ENCODE measurements around the gene PTN.

Gene PTN

GRCh38 chr7:137371616-137372015, 28.1 kb upstream of the PTN start:
- no peak overlapping the region for H3K4me3 ChIP-seq (ENCODE audit: low read length)
- H3K4me2 ChIP-seq (ENCODE audit: low read length): no peak overlapping the region
- no peak for TF ChIP-seq CTCF (IDR thresholded peaks at IDR 0.05; ENCODE audit: low read depth, low read length, poor library complexity, severe bottlenecking)
- TF ChIP-seq EZH2phosphoT487 (IDR thresholded peaks at IDR 0.05; ENCODE audit: borderline replicate concordance, low read length): no peak

GRCh38 chr7:137366995-137367394, 23.5 kb upstream of the PTN start:
- no peak overlapping the region for H3K27ac ChIP-seq (ENCODE audit: low read depth, low read length)
- no peaks in the 10 kb centered on the region for H3F3A ChIP-seq (ENCODE audit: control insufficient read depth, insufficient read depth)
- no peaks in the 10 kb centered on the region for H3K27me3 ChIP-seq (ENCODE audit: control insufficient read depth, low read length)
- H3K4me3 ChIP-seq (ENCODE audit: low read length): no peak overlapping the region
- H4K20me1 ChIP-seq (ENCODE audit: control insufficient read depth, insufficient read depth, low read depth, low read length): no peaks in the 10 kb centered on the region
- peaks cover 4% of the 10 kb centered on the region; the same call in 1 of the 2 replicates for H3K9me3 ChIP-seq (ENCODE audit: control insufficient read depth, insufficient read depth, low read length)
- no peaks in the 10 kb centered on the region for H3K4me1 ChIP-seq (ENCODE audit: control insufficient read depth, low read length)
- H3K4me2 ChIP-seq (ENCODE audit: low read length): no peak overlapping the region
- no peaks in the 10 kb centered on the region; the same call in none of the 2 replicates for H3K9me2 ChIP-seq (replicated peaks; ENCODE audit: control insufficient read depth, low read length)
- H3K36me3 ChIP-seq (ENCODE audit: control insufficient read depth, low read length): no peaks in the 10 kb centered on the region
- no peak for TF ChIP-seq CTCF (IDR thresholded peaks at IDR 0.05; ENCODE audit: low read depth, low read length, poor library complexity, severe bottlenecking)
- TF ChIP-seq EZH2phosphoT487 (IDR thresholded peaks at IDR 0.05; ENCODE audit: borderline replicate concordance, low read length): no peak
- H3K79me2 ChIP-seq (ENCODE audit: control insufficient read depth, low read length): no peaks in the 10 kb centered on the region

More at GRCh38 chr7:137371616-137372015, 28.1 kb upstream of the PTN start:
- H3K36me3 ChIP-seq (ENCODE audit: control insufficient read depth, low read length): no peaks in the 10 kb centered on the region
- H3K9me2 ChIP-seq (replicated peaks; ENCODE audit: control insufficient read depth, low read length): no peaks in the 10 kb centered on the region; the same call in none of the 2 replicates
- H3K27ac ChIP-seq (ENCODE audit: low read depth, low read length): no peak overlapping the region
- H4K20me1 ChIP-seq (ENCODE audit: control insufficient read depth, insufficient read depth, low read depth, low read length): no peaks in the 10 kb centered on the region
- no peaks in the 10 kb centered on the region for H3K27me3 ChIP-seq (ENCODE audit: control insufficient read depth, low read length)
- H3K9me3 ChIP-seq (ENCODE audit: control insufficient read depth, insufficient read depth, low read length): no peaks in the 10 kb centered on the region
- H3K79me2 ChIP-seq (ENCODE audit: control insufficient read depth, low read length): no peaks in the 10 kb centered on the region
- no peaks in the 10 kb centered on the region for H3K4me1 ChIP-seq (ENCODE audit: control insufficient read depth, low read length)
- no peaks in the 10 kb centered on the region for H3F3A ChIP-seq (ENCODE audit: control insufficient read depth, insufficient read depth)

GRCh38 chr7:137363683-137364082, 20.1 kb upstream of the PTN start:
- no peaks in the 10 kb centered on the region for H3K36me3 ChIP-seq (ENCODE audit: control insufficient read depth, low read length)
- no peak for TF ChIP-seq EZH2phosphoT487 (IDR thresholded peaks at IDR 0.05; ENCODE audit: borderline replicate concordance, low read length)
- TF ChIP-seq CTCF (IDR thresholded peaks at IDR 0.05; ENCODE audit: low read depth, low read length, poor library complexity, severe bottlenecking): no peak
- H4K20me1 ChIP-seq (ENCODE audit: control insufficient read depth, insufficient read depth, low read depth, low read length): no peaks in the 10 kb centered on the region
- H3K4me2 ChIP-seq (ENCODE audit: low read length): no peak overlapping the region
- peaks cover 27% of the 10 kb centered on the region for H3K9me3 ChIP-seq (ENCODE audit: control insufficient read depth, insufficient read depth, low read length)
- H3K79me2 ChIP-seq (ENCODE audit: control insufficient read depth, low read length): no peaks in the 10 kb centered on the region
- no peaks in the 10 kb centered on the region for H3K27me3 ChIP-seq (ENCODE audit: control insufficient read depth, low read length)
- no peak overlapping the region for H3K4me3 ChIP-seq (ENCODE audit: low read length)
- H3K27ac ChIP-seq (ENCODE audit: low read depth, low read length): no peak overlapping the region
- H3F3A ChIP-seq (ENCODE audit: control insufficient read depth, insufficient read depth): no peaks in the 10 kb centered on the region
- H3K9me2 ChIP-seq (replicated peaks; ENCODE audit: control insufficient read depth, low read length): no peaks in the 10 kb centered on the region
- no peaks in the 10 kb centered on the region for H3K4me1 ChIP-seq (ENCODE audit: control insufficient read depth, low read length)
